SHP77 (cell line): Measurements from ENCODE around the gene ANKRD35.
A peak's percentile ranks its signal among the peaks of the same experiment; 100 is the strongest.
"Not testable (repeated sequence)": the region's sequence is repeated elsewhere in the genome, so short reads cannot be mapped to it uniquely, and the experiment has no call there.

ENCODE experiments used
- DNase-seq, 2 experiments: peaks; one replicate each; lab custom pipeline; 2025; lab: John Stamatoyannopoulos, UW

Gene ANKRD35, protein sequence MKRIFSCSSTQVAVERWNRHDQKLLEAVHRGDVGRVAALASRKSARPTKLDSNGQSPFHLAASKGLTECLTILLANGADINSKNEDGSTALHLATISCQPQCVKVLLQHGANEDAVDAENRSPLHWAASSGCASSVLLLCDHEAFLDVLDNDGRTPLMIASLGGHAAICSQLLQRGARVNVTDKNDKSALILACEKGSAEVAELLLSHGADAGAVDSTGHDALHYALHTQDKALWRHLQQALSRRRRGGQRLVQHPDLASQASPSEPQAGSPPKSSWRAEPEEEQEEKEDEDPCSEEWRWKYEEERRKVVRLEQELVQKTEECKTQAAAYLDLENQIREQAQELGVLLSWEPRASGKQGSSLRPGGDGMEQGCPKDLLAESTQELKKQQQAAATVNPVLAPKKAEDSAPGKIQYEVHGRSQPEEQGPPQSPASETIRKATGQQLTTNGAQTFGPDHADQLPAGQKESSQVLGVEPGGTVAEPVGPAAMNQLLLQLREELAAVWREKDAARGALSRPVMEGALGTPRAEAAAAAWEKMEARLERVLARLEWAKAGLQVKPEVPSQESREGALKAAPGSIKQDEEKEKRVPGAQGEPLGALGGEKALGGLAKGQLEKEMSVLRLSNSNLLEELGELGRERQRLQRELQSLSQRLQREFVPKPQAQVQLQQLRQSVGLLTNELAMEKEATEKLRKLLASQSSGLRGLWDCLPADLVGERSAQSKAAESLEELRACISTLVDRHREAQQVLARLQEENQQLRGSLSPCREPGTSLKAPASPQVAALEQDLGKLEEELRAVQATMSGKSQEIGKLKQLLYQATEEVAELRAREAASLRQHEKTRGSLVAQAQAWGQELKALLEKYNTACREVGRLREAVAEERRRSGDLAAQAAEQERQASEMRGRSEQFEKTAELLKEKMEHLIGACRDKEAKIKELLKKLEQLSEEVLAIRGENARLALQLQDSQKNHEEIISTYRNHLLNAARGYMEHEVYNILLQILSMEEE

DNA sequence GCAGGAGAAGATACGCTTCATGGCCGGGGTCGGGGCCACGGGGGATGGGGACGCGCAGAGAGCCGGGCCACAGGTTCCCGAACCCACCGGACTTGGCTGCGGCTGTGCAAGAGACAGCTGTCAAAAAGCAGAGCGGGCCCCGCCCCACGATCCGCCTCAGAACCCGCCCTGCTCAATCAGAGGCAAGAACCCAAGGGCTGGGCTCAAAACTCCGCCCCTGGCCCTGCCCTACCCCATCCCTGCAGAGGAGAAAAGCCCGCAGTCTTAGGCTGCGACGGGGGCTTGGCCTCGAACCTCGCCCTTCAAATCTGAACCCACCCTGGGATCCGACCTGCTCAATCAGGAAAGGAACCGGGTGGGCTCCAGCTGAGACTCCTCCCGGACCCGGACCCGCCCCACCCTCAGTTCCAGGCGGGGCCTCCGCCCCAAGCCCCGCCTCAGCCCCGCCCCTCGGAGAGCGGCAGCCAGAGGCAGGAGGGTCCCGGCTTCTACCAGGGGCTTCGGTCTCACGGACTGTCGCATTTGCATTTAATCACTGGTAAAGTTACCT lies at the start of gene ANKRD35:
TSS of gene ANKRD35 (minus strand) at position 129 of the 550 bp plus-strand sequence. CDS start at position 21, 108 bp downstream.
- peak; percentile 82 to 91 for DNase-seq

DNA sequence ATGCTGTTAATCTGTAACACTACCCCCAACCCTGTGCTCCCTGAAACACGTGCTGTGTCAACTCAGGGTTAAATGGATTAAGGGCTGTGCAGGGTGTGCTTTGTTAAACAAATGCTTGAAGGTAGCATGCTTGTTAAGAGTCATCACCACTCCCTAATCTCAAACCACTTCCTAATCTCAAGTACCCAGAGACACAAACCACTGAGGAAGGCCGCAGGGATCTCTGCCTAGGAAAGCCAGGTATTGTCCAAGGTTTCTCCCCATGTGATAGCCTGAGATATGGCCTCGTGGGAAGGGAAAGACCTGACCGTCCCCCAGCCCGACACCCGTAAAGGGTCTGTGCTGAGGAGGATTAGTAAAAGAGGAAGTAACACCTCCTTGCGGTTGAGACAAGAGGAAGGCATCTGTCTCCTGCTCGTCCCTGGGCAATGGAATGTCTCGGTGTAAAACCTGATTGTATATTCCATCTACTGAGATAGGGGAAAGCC lies 46.9 kb upstream of the ANKRD35 start:
- DNase-seq: not testable (repeated sequence)

DNA sequence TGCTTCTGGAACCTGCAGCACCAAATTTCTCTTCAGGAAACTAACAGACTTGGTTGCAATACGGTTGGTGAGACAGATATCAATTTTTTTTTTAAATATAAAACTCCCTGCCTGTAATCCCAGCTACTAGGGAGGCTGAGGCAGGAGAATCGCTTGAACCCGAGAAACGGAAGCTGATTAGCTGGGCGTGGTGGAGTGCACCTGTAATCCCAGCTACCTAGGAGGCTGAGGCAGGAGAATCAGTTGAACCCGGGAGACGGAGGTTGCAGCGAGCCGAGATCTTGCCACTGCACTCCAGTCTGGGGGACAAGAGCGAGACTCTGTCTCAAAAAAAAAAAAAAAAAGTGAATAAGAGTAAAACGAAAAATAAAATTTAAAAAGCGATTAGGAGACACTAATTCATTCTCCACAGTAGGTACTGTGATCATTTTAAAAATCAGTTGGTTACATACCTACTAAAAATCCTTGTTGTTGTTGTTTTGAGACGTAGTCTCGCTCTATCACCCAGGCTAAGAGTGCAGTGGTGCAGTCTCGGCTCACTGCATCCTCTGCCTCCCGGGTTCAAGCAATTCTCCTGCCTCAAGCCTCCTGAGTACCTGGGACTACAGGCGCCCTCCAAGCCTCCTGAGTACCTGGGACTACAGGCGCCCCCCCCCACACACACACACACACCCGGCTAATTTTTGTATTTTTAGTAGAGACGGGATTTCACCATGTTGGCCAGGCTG lies 42.4 kb upstream of the ANKRD35 start:
- DNase-seq: peak in 1 of 2 experiments; percentile 29

DNA sequence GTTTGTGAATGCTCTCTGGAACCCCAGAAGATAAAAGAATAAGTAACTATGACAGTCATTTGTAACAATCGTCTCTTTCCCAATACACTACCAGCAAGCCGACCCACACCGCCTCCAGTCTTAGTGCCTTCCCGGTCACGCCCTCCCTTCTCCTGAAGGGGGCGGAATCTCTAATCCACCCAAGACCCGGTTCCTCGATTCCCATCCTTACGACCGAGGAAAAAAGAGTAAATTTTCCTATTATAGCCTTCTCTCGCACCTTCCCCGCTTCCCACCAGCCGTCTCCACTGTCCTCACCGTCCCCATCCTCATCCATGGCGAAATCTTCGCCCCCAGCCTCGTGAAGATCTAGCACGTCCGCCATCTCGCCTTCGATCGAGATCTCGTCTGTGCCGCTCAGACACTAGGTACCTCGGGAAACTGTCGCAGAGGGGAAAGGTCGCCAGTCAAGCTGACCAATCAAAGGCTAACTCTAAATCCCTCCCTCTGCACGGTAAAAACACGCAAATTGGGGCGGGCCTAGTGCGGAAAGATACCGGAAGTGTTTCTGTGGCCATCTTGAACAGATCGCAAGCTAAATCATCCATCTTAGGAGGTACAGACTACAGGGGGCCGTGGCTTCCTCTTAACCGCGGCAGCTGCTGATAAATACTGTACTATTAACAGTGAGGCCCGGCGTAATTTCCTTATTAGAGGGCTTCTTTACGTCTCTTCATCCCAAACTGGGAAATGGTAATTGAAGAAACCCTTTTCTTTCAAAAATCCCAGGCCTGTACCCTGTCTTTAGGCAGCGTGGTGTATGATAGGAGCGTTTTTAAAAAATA lies 41.6 kb upstream of the ANKRD35 start, which contains the start of gene RBM8A:
TSS of gene RBM8A (minus strand) at position 422 of the 824 bp plus-strand sequence. CDS start at position 364, 58 bp downstream.
- DNase-seq: peak; percentile 100

DNA sequence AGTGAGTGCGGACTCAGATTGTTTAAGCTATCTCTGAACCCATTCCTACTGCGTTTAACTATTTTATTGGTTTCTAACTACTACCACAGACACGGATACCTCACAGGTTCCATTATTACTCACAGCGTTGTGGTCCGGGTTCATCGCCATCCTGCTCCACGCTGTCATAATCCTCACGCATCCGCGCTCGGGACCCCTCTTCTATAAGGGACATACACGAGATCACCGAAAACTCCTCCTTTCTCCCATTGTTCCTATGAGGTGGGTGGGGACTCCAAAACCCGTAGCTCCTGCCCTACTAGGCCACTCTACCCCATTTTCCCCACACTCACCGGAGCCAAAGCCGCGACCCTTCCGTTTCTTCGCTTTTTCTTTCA lies 41.0 kb upstream of the ANKRD35 start:
- DNase-seq: peak in 1 of 2 experiments; percentile 44

DNA sequence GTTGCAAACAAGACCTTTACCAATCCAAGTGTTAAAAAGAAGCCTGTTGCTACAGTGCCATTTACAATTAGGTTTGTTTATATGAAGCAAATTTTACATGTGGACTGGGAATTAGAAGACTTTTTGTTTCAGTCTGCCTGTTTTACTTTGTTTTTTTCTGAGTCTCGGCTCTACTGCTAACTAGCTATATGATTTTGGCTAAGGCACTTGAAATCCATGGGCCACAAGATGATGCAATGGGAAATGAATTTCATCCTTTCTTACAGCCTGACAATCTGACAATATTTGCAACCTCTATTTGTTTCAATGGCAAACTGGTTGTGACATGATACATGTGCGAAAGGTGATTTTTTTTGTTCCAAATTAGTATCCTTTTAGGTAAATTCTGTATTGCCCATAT lies 36.6 kb upstream of the ANKRD35 start:
- DNase-seq: no peak

DNA sequence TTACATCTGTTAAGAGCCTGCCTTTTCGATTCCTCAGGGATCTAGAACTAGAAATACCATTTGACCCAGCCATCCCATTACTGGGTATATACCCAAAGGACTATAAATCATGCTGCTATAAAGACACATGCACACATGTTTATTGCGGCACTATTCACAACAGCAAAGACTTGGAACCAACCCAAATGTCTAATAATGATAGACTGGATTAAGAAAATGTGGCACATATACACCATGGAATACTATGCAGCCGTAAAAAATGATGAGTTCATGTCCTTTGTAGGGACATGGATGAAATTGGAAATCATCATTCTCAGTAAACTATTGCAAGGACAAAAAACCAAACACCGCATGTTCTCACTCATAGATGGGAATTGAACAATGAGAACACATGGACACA lies 34.6 kb upstream of the ANKRD35 start:
- DNase-seq: not testable (repeated sequence)

DNA sequence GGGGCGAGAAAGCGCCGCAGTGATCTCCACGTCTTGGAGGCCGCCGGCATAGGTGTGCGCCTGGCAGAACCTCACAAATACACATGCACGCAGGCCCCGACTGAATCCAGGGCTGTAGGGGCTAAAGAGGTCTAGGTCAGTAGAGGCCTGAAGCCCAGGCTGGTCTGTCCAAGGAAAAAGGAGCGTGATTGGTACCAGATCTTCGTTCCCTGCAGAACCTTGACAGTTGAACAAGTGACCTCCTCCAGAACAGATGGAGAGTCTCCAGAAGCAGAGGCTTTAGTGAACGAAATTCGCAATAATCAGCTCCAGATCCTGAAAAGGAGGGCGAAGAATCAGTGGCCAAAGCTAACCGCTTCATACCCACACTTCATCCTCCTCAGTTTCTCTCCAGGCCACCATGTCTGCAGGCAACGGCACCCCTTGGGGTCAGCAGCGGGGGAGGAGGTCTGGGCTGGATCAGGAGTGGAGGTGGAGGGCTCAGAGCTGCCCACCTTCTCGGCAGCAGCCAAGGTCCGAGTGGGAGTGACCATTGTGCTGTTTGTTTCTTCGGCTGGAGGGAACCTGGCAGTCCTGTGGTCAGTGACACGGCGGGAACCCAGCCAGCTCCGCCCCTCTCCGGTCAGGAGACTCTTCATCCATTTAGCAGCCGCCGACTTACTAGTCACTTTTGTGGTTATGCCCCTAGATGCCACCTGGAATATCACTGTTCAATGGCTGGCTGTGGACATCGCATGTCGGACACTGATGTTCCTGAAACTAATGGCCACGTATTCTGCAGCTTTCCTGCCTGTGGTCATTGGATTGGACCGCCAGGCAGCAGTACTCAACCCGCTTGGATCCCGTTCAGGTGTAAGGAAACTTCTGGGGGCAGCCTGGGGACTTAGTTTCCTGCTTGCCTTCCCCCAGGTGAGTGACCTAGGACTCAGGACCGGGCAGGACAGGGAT lies 33.6 kb upstream of the ANKRD35 start:
- peak; percentile 68 to 71 for DNase-seq

DNA sequence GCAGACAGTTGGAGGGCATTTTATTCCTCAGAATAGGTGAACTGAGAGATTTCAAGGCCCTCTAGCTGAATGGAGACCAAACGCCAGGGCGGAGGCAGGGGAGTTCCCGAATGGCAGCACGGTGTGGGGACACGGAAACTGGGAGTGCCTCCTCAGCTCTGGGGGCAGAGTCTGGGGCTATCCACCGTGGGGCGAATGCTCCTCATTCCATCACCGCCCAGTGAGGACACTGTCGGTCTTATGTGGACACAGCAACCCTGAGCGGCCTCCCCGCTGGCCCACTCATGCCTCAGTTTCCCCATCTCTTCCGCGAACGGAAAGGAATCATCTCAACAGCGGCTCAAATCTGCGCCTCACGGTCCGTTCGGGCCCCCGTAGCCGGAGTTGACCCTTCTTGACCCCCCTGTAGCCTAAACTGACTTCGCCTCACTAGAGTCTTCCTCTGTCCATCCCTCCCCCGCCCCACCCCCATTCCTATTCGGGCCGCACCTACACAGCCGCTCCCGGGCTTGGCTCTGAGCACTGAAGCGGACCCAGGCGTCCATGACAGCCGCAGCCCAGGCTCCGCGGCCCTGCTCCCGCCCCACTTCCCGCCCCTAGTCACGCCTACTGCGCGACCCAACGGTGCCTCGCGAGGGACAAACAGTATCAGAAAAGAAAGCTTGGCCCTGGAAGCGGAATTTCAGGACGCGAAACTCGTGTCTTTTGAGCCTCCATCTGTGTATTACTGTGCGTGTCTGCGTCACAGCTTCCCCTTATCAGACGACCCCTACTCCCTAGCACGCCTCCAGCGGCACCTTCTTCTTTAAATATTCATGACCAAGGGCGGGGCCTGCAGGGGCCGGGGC lies 32.7 kb upstream of the ANKRD35 start, which contains the start of gene PEX11B:
TSS of gene PEX11B (minus strand) at position 574 of the 848 bp plus-strand sequence. CDS start at position 545, 29 bp downstream.
- DNase-seq: peak; percentile 84 to 86

DNA sequence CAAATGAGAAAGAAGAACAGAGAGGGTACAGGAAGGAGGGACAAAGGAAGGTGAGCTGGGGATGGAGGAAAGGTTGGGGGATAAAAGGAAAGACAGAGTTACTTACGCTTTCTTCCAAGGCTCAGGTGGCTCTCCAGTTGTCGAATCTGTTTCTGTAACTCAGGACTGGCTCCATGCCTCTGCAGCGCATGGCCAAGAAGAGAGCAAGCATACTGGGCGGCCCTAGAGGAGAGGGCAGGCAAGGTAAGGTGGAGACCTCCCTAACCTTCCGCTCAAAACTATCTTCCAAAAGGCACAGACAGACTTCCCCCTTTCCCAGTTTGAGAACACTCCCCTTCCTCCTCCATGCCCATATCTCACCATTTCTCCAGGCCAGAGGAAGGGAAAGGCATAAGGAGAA lies 31.9 kb upstream of the ANKRD35 start:
- DNase-seq: no peak

DNA sequence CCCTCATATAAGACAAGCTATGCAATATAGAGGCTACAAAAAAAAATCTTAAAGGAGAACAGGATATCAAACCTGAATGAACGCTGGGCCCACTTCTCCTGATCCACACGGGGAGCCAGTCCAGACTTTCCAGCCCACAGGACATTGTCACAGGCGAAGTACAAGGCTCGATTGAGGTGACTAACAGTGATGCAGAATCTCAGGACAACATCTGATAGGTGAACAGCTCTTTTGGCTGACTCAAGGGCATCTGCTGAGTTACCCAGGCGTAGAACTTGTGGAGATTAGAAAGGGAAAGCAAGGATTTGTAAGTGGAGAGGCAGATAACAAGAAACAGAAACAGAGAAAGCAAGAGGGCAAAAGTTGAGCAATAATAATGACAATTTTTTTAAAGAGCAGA lies 31.1 kb upstream of the ANKRD35 start:
- DNase-seq: no peak

DNA sequence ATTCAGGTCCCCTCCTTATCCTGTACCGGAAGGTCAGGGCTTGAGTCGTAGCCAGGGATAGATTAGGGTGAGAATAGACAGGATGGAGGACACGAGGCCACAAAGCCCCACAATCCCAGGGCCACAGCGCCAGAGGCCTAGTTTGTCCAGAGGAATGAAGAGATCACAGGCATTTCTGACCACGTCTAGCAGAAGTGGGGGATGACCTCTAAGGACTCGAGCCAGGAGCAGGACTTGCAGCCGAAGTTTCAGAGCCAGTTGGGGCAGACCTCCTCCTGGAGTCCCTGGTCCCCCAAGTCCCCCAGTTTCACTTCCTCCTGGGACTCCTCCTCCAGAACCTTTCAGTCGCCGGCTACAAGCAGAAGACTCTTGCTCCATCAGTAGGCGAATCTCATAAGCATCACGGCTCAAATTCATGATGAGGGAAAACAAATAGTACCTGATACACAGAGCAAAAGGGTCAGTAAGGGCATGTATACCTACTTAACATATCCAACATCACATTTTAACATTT lies 26.5 kb upstream of the ANKRD35 start:
- no peak for DNase-seq

DNA sequence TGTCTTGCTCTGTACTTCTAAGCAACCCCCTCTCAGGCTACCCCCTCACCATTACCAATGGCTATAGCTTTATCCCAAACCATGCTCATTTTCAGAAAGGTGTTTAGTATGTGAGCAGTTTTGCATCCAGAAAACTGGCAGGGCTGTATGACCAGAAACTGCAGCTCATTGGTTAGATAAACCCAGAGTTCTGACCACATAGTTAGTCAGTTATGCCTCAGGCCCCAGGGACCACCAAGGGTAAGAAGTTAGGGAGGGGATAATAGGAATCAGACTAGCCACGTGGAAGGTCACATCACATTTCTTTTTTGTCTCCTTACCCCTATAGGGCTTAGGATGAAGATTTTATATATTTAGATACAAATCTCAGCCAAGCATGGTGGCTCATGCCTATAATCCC lies 23.0 kb upstream of the ANKRD35 start:
- no peak for DNase-seq

DNA sequence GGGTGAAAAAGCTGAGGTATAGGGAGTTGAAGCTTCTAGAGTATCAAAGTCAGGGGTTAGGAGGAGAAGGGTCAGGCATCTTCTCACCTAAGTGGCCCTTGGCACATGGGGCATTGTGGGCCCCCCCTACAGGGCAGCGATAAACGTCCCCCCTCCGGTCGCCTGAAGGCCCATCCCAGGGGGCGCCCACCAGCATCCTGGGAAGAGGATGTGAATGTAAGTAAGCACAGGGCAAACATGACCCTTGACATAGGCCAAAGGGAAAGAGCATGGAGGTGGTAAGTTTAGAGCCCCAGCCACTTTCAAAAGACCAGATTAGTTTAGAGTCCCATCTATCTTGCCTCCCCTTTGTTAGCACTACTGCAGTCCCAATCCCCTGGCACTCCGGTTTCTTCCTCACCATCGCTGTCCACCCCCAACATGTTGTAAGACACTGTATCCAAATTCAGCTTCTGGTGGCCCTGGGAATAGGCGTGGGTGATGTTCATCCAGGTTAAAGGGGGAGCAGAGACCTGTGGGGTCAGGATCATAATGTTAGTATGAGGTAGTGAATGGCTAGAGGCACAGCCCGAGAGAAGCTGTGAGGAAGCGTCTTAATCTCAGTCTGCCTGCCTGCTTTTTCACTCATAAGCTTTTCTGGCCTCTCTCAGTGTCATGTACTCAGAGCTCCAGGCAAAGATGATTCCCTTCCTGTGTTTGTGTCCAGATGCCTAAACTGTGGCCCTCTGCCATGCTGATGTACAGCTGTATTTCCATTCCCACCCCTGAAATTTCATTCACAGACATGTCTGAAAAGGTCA lies 21.5 kb upstream of the ANKRD35 start:
- no peak for DNase-seq

DNA sequence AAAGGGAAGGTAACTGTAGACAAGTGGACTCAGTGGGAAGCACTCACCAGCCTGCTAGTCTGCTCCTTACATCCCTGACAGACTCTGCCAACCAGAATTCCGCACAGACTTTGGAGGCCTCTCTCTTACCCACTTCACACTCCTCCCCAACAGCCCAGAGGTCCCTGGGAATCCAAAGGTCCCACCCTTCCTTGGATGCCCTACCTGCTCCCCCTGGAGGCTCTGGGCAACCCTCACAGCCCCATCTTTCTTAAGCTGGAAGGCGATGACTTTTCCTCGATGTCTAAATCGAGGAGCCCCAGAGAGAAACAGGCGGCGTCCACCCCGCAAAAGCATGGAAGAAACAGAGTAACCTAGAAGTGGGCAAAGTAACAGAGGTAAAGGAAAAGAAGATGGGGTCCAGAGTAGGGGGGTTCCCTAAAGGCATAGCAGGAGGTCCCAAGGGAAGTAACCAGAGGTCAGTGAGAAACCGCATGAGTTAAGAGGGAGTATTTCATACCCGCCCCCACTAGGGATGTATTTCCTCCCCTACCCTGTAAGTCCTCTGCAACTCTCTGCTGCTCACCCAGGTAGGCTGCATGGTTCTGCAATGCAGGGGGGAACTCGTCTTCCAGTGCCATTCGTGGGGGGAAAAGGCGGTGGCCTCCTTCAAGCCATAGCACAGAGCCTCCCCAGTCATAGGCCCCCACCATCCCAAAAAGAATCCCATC lies 15.8 kb upstream of the ANKRD35 start:
- no peak for DNase-seq

DNA sequence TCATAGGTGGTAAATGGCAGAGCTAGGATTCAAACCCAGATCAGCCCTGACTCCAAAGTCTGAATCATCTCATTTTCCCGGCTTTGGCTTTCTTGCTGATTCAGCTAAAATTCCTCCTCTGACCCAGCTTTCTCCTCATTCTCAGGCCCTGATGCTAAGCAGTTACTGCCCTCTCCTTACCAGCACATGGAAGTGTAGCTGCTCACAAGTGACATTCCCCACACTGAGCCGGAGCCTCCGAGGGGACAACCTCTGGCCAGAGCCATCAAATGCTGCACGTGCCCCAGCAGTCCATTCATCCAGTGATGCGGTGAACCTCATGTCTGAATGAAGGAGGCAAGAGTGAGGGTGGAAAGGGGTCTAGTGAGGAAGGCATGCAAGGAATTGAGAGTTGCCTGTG lies 13.1 kb upstream of the ANKRD35 start:
- DNase-seq: no peak

DNA sequence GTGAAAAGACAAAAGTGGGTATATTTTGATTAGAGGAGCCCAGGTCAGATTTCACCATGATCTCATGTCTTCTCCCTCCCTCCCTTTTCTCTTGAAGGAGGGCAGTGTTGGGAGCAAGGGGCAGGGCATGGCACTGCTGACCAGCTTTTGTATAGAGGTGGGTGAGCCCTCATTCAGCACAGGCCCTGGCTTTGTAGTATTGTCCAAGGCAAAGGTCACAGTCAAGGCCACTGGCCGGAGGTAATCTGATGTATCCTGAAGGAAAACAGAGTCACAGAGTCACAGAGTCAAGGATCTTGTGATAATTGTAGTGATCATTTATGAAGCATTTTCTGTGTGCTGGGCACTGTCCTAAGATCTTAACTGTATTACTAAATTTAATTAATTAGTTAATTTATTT lies 12.3 kb upstream of the ANKRD35 start:
- no peak for DNase-seq
